Right lung (tissue), 5 donors: ENCODE data around the gene PPARG. TPM values are rescaled to one million over a fixed set of nuclear protein-coding genes. Genes with fewer than 3 reads are reported as not detected.

ENCODE experiments used
- DNase-seq, 2 donors: peaks; one replicate each; pipeline ENCODE4 v3.0.0-alpha.2; 2013
- polyA plus RNA-seq, 5 donors: library from polyadenylated mRNA; unstranded; fragments of 120-200 nt; gene quantifications; one replicate each; pipeline versions ENCODE4 v1.2.1 to v1.2.3, GENCODE V29; 2013; ENCODE audit warnings: inconsistent platforms in 1 of 5, low replicate concordance in 1 of 5; ENCODE audit not compliant: insufficient read length in 5 of 5, insufficient read depth in 1 of 5

PPARG gene
- polyA plus RNA-seq, 5 donors = 2.3 to 7.9 (median 4.5) TPM

GRCh38 chr3:12312010-12312409 lies 23.1 kb downstream of the PPARG start:
- no peak for DNase-seq

GRCh38 chr3:12313519-12313918 lies 24.6 kb downstream of the PPARG start:
- DNase-seq = no peak

GRCh38 chr3:12316253-12316652 lies 27.4 kb downstream of the PPARG start:
- no peak for DNase-seq

- no peak for DNase-seq
These were observed 28.0 kb downstream of the PPARG start for GRCh38 chr3:12316729-12317351.

GRCh38 chr3:12317914-12318313 lies 29.0 kb downstream of the PPARG start:
- no peak for DNase-seq

- DNase-seq = no peak
These were observed 30.1 kb downstream of the PPARG start for GRCh38 chr3:12318758-12319621.

- DNase-seq = no peak
These were observed 32.1 kb downstream of the PPARG start for GRCh38 chr3:12321015-12321414.

GRCh38 chr3:12323237-12323636 lies 34.4 kb downstream of the PPARG start:
- DNase-seq = no peak

GRCh38 chr3:12325586-12326515 lies 37.0 kb downstream of the PPARG start:
- DNase-seq = no peak

GRCh38 chr3:12327021-12327420 lies 38.2 kb downstream of the PPARG start:
- no peak for DNase-seq

GRCh38 chr3:12328132-12328836 lies 39.4 kb downstream of the PPARG start:
- no peak for DNase-seq

- no peak for DNase-seq
These were observed 40.1 kb downstream of the PPARG start for GRCh38 chr3:12328837-12329462.

GRCh38 chr3:12334786-12335185 lies 45.9 kb downstream of the PPARG start:
- DNase-seq = no peak

GRCh38 chr3:12335421-12335820 lies 46.6 kb downstream of the PPARG start:
- DNase-seq = no peak

GRCh38 chr3:12336099-12336498 lies 47.2 kb downstream of the PPARG start:
- DNase-seq = no peak

- no peak for DNase-seq
These were observed 50.0 kb downstream of the PPARG start for GRCh38 chr3:12338595-12339546.

GRCh38 chr3:12339701-12340480 lies 51.0 kb downstream of the PPARG start:
- DNase-seq = no peak

- no peak for DNase-seq
These were observed 51.6 kb downstream of the PPARG start for GRCh38 chr3:12340506-12340905.

- no peak for DNase-seq
These were observed 53.3 kb downstream of the PPARG start for GRCh38 chr3:12342151-12342550.
